GM12874 (cell line): ENCODE measurements around the gene ACBD6.

ENCODE experiments used
- CTCF ChIP-seq: IDR thresholded peaks from 2 replicates; pipeline ENCODE4 v1.5.1; 2011; ENCODE audit warnings: low read depth, mild to moderate bottlenecking, control low read depth, low read length, moderate library complexity; ENCODE audit not compliant: insufficient read depth

Gene ACBD6

GRCh38 chr1:180239145-180240096, 263.0 kb downstream of the ACBD6 start:
- TF ChIP-seq CTCF: no peak

- TF ChIP-seq CTCF: no peak
Measured at GRCh38 chr1:180238675-180239074, 263.7 kb downstream of the ACBD6 start.
